OCI-M2 (cell line): ENCODE data around the gene ZNF646.

Experiments used
- DNase-seq: peaks from one replicate; lab custom pipeline; 2025; ENCODE audit not compliant: unreplicated experiment; lab: John Stamatoyannopoulos, UW

The ZNF646 gene

GRCh38 chr16:31128711-31129567, 54.7 kb downstream of the ZNF646 start:
- DNase-seq = peak; percentile 32

- DNase-seq = no peak
Measured at GRCh38 chr16:31129568-31130335, 55.5 kb downstream of the ZNF646 start.

GRCh38 chr16:31130336-31130891, 56.2 kb downstream of the ZNF646 start:
- DNase-seq = no peak

- DNase-seq = no peak
Measured at GRCh38 chr16:31130899-31131298, 56.7 kb downstream of the ZNF646 start.

- no peak for DNase-seq
Measured at GRCh38 chr16:31131416-31131815, 57.2 kb downstream of the ZNF646 start.

GRCh38 chr16:31131841-31132271, 57.6 kb downstream of the ZNF646 start:
- no peak for DNase-seq

GRCh38 chr16:31132303-31132979, 58.2 kb downstream of the ZNF646 start:
- DNase-seq = no peak

- DNase-seq = no peak
Measured at GRCh38 chr16:31133046-31133501, 58.9 kb downstream of the ZNF646 start.
